Vagina (tissue), 2 donors: Measurements from ENCODE around the gene CNGB1. TPM values are rescaled to one million over a fixed set of nuclear protein-coding genes. Genes with fewer than 3 reads are reported as not detected.

Experiments
- DNase-seq, 2 donors: peaks; one replicate each; pipeline ENCODE4 v3.0.0-alpha.2; 2017; ENCODE audit errors: extremely low spot score in 2 of 2
- H3K27ac ChIP-seq: fragments of 200-600 bp; sonication (generic); one replicate; pipeline ENCODE4 v1.5.1; 2019
- H3K27me3 ChIP-seq: fragments of 200-600 bp; sonication (generic); one replicate; pipeline ENCODE4 v1.5.1; 2019
- H3K36me3 ChIP-seq, 2 donors: fragments of 200-600 bp; sonication (generic); one replicate each; pipeline ENCODE4 v1.5.1; 2017 to 2019
- H3K4me1 ChIP-seq: fragments of 200-600 bp; sonication (generic); one replicate; pipeline ENCODE4 v1.5.1; 2019
- H3K4me3 ChIP-seq, 2 donors: fragments of 200-600 bp; sonication (generic); 1 replicate in 1 of 2; 2 replicates in 1 of 2; pipeline ENCODE4 v1.5.1; 2016 to 2019
- H3K9me3 ChIP-seq: fragments of 200-600 bp; sonication (generic); one replicate; pipeline ENCODE4 v1.5.1; 2019
- POLR2A ChIP-seq, 2 donors: fragments of 450-650 bp; IDR thresholded peaks; one replicate each; pipeline ENCODE4 v1.6.1; 2017; ENCODE audit warnings: antibody characterized with exemption in 2 of 2, mild to moderate bottlenecking in 2 of 2, moderate library complexity in 2 of 2
- POLR2AphosphoS5 ChIP-seq, 2 donors: sonication (generic); formaldehyde crosslinking; IDR thresholded peaks; one replicate each; pipeline ENCODE4 v1.9.0; 2017; ENCODE audit warnings: antibody characterized with exemption in 2 of 2, mild to moderate bottlenecking in 2 of 2, low read depth in 1 of 2; ENCODE audit not compliant: insufficient read depth in 1 of 2
- intact Hi-C: fragments of 100-400 bp; cut with DNase I; formaldehyde crosslinking; loops from one replicate; pipeline ENCODE4 v1.15.1; 2023
- total RNA-seq: library from RNA; depleted of rRNA; stranded (reverse); fragments of >200 nt; gene quantifications from one replicate; pipeline ENCODE4 v1.2.3, GENCODE V29; 2016
- TF ChIP-seq, protein P1 (sequence below), 3 experiments: fragments of 450-650 bp in 2 of 3; fragments of 200-600 bp in 1 of 3; sonication (generic) in 1 of 3; IDR thresholded peaks; one replicate each; pipeline ENCODE4 v1.5.1; 2017 to 2019; ENCODE audit warnings: antibody characterized with exemption in 3 of 3, mild to moderate bottlenecking in 2 of 3, moderate library complexity in 2 of 3

The CNGB1 gene
- total RNA-seq, 1 donor from 2014 or later, result not detected

DNA sequence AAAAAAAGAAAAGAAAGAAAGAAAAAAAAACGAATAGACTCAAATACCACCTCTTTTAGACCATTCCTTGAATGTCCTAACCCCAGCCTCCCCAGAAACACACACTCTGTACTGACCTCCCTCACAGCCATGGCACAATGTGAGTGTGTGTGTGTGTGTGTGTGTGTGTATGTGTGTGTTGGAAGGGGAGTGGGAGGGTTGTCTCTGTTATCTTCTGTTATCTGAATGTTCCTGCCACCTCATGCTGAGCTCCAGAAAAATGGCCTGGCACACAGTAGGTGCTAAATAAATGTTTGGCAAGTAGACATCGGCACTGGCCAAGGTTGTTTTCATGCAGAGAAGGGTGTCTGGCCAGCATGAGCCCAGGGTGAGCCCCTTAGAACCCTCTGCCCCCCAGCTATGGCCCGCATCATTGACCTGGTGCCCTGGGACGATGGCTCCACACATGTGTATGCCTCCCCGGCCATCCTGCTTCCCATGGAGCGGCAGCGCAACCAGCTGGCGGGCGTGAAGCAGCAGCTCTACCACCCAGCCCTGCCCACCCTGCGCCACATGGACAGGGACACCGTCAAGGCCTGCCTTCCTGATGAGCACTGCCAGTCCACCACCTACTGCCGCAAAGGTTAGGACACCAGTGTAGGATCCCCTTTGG, 6.6 kb upstream of the CNGB1 start:
- Histone ChIP-seq H3K27me3 (no peaks in the 10 kb centered on the region), H3K4me1 (no peaks in the 10 kb centered on the region), H3K27ac (no peak overlapping the region), H3K36me3 (no peaks in the 10 kb centered on the region), H3K4me3 (no peak overlapping the region), H3K9me3 (no peaks in the 10 kb centered on the region)
- TF ChIP-seq POLR2A (IDR thresholded peaks at IDR 0.05), result no peak
- intact Hi-C loops, result no loop called here
- no peak for DNase-seq

DNA sequence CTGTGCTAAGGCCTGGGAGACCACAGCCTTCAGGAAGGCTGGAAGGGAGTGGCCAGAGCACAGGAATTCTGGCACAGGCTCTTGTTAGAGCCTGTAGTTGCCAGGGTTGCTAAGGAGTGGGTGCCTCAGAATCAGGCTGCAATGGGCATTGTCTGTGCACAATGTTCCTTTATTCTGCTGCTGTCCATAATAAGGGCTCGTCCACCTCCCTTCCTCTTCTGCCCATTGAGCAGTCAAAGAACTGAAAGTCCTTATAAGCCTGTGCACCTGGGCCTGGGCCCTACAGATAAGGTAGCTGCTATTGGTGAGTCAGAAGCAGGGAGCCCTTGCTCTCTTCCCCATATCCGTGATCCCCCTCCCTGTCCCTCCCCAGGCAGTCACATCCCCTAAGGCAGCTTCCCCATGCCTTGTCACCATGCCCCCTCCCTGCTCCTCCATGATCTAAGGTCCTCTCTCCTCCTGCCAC, 5.4 kb upstream of the CNGB1 start:
- intact Hi-C loops, result no loop called here
- Histone ChIP-seq H3K9me3 (no peaks in the 10 kb centered on the region), H3K27me3 (no peaks in the 10 kb centered on the region), H3K4me3 (no peak overlapping the region), H3K4me1 (no peaks in the 10 kb centered on the region), H3K27ac (no peak overlapping the region), H3K36me3 (no peaks in the 10 kb centered on the region)
- TF ChIP-seq POLR2AphosphoS5 (IDR thresholded peaks at IDR 0.05; ENCODE audit: insufficient read depth in 1 of 2, low read depth in 1 of 2) (no peak), POLR2A (IDR thresholded peaks at IDR 0.05) (no peak)
- TF ChIP-seq, protein P1, sequence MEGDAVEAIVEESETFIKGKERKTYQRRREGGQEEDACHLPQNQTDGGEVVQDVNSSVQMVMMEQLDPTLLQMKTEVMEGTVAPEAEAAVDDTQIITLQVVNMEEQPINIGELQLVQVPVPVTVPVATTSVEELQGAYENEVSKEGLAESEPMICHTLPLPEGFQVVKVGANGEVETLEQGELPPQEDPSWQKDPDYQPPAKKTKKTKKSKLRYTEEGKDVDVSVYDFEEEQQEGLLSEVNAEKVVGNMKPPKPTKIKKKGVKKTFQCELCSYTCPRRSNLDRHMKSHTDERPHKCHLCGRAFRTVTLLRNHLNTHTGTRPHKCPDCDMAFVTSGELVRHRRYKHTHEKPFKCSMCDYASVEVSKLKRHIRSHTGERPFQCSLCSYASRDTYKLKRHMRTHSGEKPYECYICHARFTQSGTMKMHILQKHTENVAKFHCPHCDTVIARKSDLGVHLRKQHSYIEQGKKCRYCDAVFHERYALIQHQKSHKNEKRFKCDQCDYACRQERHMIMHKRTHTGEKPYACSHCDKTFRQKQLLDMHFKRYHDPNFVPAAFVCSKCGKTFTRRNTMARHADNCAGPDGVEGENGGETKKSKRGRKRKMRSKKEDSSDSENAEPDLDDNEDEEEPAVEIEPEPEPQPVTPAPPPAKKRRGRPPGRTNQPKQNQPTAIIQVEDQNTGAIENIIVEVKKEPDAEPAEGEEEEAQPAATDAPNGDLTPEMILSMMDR (IDR thresholded peaks at IDR 0.05), result no peak
- no peak for DNase-seq

DNA sequence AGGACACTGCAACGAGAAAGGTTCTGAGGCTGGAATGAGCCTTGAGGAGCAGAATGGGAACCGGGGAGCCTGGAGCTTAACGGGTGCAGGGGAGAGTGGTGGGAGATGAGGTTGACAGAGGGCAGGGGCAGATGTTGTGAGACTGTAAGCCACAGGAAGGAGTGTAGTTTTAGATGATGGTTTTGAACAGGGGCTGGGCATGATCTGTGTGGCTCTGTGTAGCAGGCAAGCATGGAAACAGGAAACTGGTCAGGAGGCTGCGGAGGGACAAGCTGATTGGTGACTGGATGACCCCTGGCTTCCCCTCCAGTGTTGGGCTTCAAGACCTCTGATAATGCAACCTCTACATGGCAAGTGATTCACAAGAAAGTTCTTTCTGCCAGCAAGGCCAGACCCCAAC, 1.4 kb upstream of the CNGB1 start:
- no peaks in the 10 kb centered on the region for H3K36me3 ChIP-seq
- intact Hi-C loops, result no loop called here
- TF ChIP-seq, protein P1 (IDR thresholded peaks at IDR 0.05), result no peak
- TF ChIP-seq POLR2AphosphoS5 (IDR thresholded peaks at IDR 0.05; ENCODE audit: insufficient read depth in 1 of 2, low read depth in 1 of 2) (no peak), POLR2A (IDR thresholded peaks at IDR 0.05) (no peak)

DNA sequence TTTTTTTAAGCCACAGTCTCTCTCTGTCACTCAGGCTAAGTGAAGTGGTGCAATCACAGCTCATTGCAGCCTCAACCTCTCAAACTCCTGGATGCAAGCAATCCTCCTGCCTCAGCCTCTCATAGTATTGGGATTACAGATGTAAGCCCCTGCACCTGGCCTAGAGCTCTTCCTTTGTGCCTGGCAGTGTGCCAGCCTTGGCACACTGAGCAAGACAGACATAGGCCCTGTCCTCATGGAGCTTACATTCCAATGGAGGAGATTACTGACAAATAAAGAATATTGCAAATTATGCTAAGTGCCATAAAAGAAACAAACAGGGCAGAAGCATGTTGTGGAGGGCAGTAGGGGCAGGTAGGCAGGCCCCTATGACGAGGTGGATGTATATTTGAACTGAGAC, 920 bp upstream of the CNGB1 start:
- intact Hi-C loops, result no loop called here
- H3K4me1 ChIP-seq, result no peaks in the 10 kb centered on the region
- H3K27ac ChIP-seq, result no peak overlapping the region
- H3K4me3 ChIP-seq, result no peak overlapping the region
- H3K36me3 ChIP-seq, result no peaks in the 10 kb centered on the region
- no peak for DNase-seq
- no peaks in the 10 kb centered on the region for H3K9me3 ChIP-seq
- H3K27me3 ChIP-seq, result no peaks in the 10 kb centered on the region
- TF ChIP-seq, protein P1 (IDR thresholded peaks at IDR 0.05), result no peak
- TF ChIP-seq POLR2AphosphoS5 (IDR thresholded peaks at IDR 0.05; ENCODE audit: insufficient read depth in 1 of 2, low read depth in 1 of 2) (no peak), POLR2A (IDR thresholded peaks at IDR 0.05) (no peak)

More for the DNA sequence above, 1.4 kb upstream of the CNGB1 start:
- H3K4me3 ChIP-seq, result no peak overlapping the region
- H3K27ac ChIP-seq, result no peak overlapping the region
- no peaks in the 10 kb centered on the region for H3K4me1 ChIP-seq
- DNase-seq, result no peak
- no peaks in the 10 kb centered on the region for H3K9me3 ChIP-seq
- H3K27me3 ChIP-seq, result no peaks in the 10 kb centered on the region

DNA sequence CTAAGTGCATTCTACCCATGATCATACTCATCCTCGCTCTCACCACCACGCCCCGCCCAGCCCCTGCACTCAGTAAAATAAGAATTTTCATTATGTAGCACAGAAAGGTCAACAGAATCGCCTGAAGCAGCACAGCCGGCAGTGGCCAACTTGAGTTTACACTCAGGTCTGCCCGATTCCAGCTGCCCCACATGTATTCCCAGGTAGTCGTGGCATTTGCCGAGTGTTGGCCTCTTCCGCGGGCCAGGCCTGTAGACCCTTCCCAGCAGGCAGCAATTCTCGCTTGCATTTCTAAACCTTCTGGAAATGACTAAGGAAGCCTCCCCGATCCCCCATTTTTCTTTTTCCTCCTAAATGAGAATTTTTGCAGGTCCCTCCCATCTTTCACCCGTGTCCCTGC, 609 bp downstream of the CNGB1 start:
- DNase-seq, result no peak
- no peak overlapping the region for H3K4me3 ChIP-seq
- H3K36me3 ChIP-seq, result no peaks in the 10 kb centered on the region
- TF ChIP-seq, protein P1 (IDR thresholded peaks at IDR 0.05), result no peak
- TF ChIP-seq POLR2A (IDR thresholded peaks at IDR 0.05) (no peak), POLR2AphosphoS5 (IDR thresholded peaks at IDR 0.05; ENCODE audit: insufficient read depth in 1 of 2, low read depth in 1 of 2) (no peak)
- no peaks in the 10 kb centered on the region for H3K4me1 ChIP-seq
- H3K9me3 ChIP-seq, result no peaks in the 10 kb centered on the region
- no peak overlapping the region for H3K27ac ChIP-seq
- intact Hi-C loops, result no loop called here
- H3K27me3 ChIP-seq, result no peaks in the 10 kb centered on the region
